ENCODE results near the gene USF3. TPM values are rescaled to one million over a fixed set of nuclear protein-coding genes. Genes with fewer than 3 reads are reported as not detected.

USF3 gene
- total RNA-seq, 1 experiment from 2014 or later = 13.5 TPM

DNA sequence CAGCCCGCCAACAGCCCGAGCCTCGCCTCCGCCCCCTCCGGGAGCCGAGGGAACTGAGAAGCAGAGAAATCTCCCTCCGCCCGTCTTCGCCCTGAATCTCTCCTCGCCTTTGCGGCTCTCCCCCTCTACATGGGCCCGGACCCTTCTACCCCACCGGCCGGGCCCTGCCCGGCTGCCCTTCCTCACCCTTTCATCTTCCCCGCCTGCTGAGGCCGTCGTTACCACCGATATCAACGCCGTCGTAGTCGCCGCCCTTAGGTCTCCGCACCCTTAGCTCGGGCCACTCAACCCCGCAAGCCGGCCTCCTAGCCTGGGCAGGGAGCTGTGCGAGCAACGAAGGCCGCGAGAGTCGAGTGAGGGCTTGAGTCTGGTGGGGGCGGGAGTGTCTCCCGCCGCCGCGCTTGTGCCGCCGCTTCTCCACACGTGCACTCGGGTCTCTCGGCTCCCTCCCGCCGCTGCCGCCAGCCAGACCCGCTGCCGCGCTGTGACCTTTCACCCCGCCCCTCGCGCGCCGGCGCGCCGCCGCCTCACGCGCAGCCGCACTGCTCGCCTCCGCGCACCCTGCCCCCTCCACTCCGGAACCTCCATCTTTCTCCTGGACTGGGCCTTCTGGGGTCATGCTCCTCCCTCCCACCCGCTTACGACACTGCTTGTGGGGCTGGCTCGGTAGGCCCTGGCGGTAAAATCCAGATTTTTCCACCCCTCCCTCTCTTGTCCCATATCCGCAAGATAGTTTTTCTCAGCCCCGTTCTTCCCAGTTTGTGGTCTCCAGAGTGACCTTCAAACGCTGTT is 49.5 kb upstream of the USF3 start, which contains the start of gene NAA50:
TSS of gene NAA50 (minus strand) at position 494 of the 792 bp plus-strand sequence. CDS start at position 194, 300 bp downstream.
- H3K27ac ChIP-seq (ENCODE audit: low read depth, low read length) = peak within 1 kb of the TSS; percentile 95
- peak within 1 kb of the TSS; percentile 99 for H3K9ac ChIP-seq (ENCODE audit: low read length)
- H3K9me2 ChIP-seq (ENCODE audit: insufficient read depth) = no peaks in the 10 kb centered on the region
- peaks cover 2 to 18% of the 10 kb centered on the region in 2 experiments; a peak in 1 of 4 replicates for H3K36me3 ChIP-seq (ENCODE audit: control insufficient read depth in 1 of 2, insufficient read depth in 2 of 2, low read length in 2 of 2)
- ChIA-PET CTCF (interaction anchor here (0.5 to 2.0 kb wide), 8 partner anchors 10 to 682 kb away, joined by 3 to 29 read pairs (median 3); no protein-coding TSS in a partner anchor), POLR2A (interaction anchor here (0.7 to 2.7 kb wide), 5 partner anchors 9 to 79 kb away, joined by 3 to 7 read pairs (median 3); no protein-coding TSS in a partner anchor), RAD21 (ENCODE audit: low non-redundant PET in 1 of 2, low total read pairs in 2 of 2, uncharacterized antibody in 2 of 2, unreplicated experiment in 2 of 2) (no interaction called here)
- H3K27me3 ChIP-seq (ENCODE audit: insufficient read depth, low read length) = no peaks in the 10 kb centered on the region
- intact Hi-C loops (cut with micrococcal nuclease) = loop anchor here (2.0 kb wide), 1 partner anchor 251 kb away; no protein-coding TSS in a partner anchor
- no peaks in the 10 kb centered on the region for H3K9me3 ChIP-seq (ENCODE audit: control insufficient read depth in 1 of 2, insufficient read depth in 1 of 2, low read depth in 1 of 2, low read length in 2 of 2)
- DNase-seq (ENCODE audit: low read depth, low spot score) (peak; percentile 73), ATAC-seq (peak; percentile 78)
- H3K4me1 ChIP-seq (ENCODE audit: control insufficient read depth in 1 of 2, insufficient read depth in 2 of 2, low read length in 2 of 2) = peaks cover 6 to 23% of the 10 kb centered on the region in 2 experiments; a peak in 3 of 4 replicates
- peak within 1 kb of the TSS; percentile 93 for H3K4me3 ChIP-seq (replicated peaks in 1 of 2; ENCODE audit: low read depth in 1 of 2, low read length in 2 of 2)
- BruUV-seq (replicated peaks) = no TSS peak
- peaks cover 81% of the 10 kb centered on the region for H3K79me2 ChIP-seq (ENCODE audit: insufficient read depth, low read length)
- peaks cover 32% of the 10 kb centered on the region; the same call in 1 of the 2 replicates for H4K20me1 ChIP-seq (ENCODE audit: insufficient read depth)
- H3K4me2 ChIP-seq (ENCODE audit: low read length) = peak within 1 kb of the TSS; percentile 90
- peak within 1 kb of the TSS; percentile 98 for H2AFZ ChIP-seq (ENCODE audit: low read depth, low read length, poor library complexity, severe bottlenecking)
- TF ChIP-seq EZH2phosphoT487 (IDR thresholded peaks at IDR 0.05; ENCODE audit: borderline replicate concordance) = no peak
- TF ChIP-seq CBX3 (IDR thresholded peaks at IDR 0.05; ENCODE audit: low read depth) = 0 out of 2 replicates have a peak, but pooled peaks have one; percentile 13
- no peak for TF ChIP-seq SRF (IDR thresholded peaks at IDR 0.05; ENCODE audit: low read depth)
- TF ChIP-seq FOSL1 (IDR thresholded peaks at IDR 0.05; ENCODE audit: low read depth) = no peak
- peak; percentile 78 for TF ChIP-seq ZFX (IDR thresholded peaks at IDR 0.05)
- no peak for TF ChIP-seq EZH2 (IDR thresholded peaks at IDR 0.05)
- TF ChIP-seq, protein P1, sequence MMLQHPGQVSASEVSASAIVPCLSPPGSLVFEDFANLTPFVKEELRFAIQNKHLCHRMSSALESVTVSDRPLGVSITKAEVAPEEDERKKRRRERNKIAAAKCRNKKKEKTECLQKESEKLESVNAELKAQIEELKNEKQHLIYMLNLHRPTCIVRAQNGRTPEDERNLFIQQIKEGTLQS (IDR thresholded peaks at IDR 0.05) = no peak
- TF ChIP-seq, protein P2, sequence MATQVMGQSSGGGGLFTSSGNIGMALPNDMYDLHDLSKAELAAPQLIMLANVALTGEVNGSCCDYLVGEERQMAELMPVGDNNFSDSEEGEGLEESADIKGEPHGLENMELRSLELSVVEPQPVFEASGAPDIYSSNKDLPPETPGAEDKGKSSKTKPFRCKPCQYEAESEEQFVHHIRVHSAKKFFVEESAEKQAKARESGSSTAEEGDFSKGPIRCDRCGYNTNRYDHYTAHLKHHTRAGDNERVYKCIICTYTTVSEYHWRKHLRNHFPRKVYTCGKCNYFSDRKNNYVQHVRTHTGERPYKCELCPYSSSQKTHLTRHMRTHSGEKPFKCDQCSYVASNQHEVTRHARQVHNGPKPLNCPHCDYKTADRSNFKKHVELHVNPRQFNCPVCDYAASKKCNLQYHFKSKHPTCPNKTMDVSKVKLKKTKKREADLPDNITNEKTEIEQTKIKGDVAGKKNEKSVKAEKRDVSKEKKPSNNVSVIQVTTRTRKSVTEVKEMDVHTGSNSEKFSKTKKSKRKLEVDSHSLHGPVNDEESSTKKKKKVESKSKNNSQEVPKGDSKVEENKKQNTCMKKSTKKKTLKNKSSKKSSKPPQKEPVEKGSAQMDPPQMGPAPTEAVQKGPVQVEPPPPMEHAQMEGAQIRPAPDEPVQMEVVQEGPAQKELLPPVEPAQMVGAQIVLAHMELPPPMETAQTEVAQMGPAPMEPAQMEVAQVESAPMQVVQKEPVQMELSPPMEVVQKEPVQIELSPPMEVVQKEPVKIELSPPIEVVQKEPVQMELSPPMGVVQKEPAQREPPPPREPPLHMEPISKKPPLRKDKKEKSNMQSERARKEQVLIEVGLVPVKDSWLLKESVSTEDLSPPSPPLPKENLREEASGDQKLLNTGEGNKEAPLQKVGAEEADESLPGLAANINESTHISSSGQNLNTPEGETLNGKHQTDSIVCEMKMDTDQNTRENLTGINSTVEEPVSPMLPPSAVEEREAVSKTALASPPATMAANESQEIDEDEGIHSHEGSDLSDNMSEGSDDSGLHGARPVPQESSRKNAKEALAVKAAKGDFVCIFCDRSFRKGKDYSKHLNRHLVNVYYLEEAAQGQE (IDR thresholded peaks at IDR 0.05; ENCODE audit: low read depth) = no peak
- no peak for TF ChIP-seq CEBPB (IDR thresholded peaks at IDR 0.05; ENCODE audit: low read depth)
- TF ChIP-seq JUND (IDR thresholded peaks at IDR 0.05) = no peak
- TF ChIP-seq, protein P3, sequence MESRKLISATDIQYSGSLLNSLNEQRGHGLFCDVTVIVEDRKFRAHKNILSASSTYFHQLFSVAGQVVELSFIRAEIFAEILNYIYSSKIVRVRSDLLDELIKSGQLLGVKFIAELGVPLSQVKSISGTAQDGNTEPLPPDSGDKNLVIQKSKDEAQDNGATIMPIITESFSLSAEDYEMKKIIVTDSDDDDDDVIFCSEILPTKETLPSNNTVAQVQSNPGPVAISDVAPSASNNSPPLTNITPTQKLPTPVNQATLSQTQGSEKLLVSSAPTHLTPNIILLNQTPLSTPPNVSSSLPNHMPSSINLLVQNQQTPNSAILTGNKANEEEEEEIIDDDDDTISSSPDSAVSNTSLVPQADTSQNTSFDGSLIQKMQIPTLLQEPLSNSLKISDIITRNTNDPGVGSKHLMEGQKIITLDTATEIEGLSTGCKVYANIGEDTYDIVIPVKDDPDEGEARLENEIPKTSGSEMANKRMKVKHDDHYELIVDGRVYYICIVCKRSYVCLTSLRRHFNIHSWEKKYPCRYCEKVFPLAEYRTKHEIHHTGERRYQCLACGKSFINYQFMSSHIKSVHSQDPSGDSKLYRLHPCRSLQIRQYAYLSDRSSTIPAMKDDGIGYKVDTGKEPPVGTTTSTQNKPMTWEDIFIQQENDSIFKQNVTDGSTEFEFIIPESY (IDR thresholded peaks at IDR 0.05; ENCODE audit: extremely low read depth, insufficient replicate concordance, low read length) = no peak
- TF ChIP-seq, protein P4, sequence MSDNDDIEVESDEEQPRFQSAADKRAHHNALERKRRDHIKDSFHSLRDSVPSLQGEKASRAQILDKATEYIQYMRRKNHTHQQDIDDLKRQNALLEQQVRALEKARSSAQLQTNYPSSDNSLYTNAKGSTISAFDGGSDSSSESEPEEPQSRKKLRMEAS (IDR thresholded peaks at IDR 0.05) = peak; percentile 15; the same call in 1 of the 2 replicates
- no peak for TF ChIP-seq ZNF274 (IDR thresholded peaks at IDR 0.05; ENCODE audit: low read depth, low read length)
- no peak for TF ChIP-seq ELF1 (IDR thresholded peaks at IDR 0.05; ENCODE audit: borderline replicate concordance, low read depth)
- TF ChIP-seq POLR2AphosphoS5 (IDR thresholded peaks at IDR 0.05; ENCODE audit: low read depth, low read length) = peak; percentile 84
- TF ChIP-seq, protein P5, sequence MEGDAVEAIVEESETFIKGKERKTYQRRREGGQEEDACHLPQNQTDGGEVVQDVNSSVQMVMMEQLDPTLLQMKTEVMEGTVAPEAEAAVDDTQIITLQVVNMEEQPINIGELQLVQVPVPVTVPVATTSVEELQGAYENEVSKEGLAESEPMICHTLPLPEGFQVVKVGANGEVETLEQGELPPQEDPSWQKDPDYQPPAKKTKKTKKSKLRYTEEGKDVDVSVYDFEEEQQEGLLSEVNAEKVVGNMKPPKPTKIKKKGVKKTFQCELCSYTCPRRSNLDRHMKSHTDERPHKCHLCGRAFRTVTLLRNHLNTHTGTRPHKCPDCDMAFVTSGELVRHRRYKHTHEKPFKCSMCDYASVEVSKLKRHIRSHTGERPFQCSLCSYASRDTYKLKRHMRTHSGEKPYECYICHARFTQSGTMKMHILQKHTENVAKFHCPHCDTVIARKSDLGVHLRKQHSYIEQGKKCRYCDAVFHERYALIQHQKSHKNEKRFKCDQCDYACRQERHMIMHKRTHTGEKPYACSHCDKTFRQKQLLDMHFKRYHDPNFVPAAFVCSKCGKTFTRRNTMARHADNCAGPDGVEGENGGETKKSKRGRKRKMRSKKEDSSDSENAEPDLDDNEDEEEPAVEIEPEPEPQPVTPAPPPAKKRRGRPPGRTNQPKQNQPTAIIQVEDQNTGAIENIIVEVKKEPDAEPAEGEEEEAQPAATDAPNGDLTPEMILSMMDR (IDR thresholded peaks at IDR 0.05 in 2 of 3, conservative IDR thresholded peaks at IDR 0.05 in 1 of 3; ENCODE audit: borderline replicate concordance in 1 of 3, insufficient read depth in 1 of 3, low read depth in 2 of 3, low read length in 2 of 3) = no peak
- TF ChIP-seq YY1 (IDR thresholded peaks at IDR 0.05; ENCODE audit: extremely low read depth, insufficient replicate concordance, low read depth, low read length) = peak; percentile 88
- no peak for TF ChIP-seq SIN3A (IDR thresholded peaks at IDR 0.05; ENCODE audit: low read depth)
